Esophagus squamous epithelium (tissue), 4 donors: Measurements from ENCODE around the gene RAB17.

Experiments
- CTCF ChIP-seq, 6 experiments: fragments of 450-650 bp in 4 of 6; fragments of 200-600 bp in 2 of 6; sonication (generic) in 2 of 6; IDR thresholded peaks; one replicate each; pipeline ENCODE4 v1.5.1; 2016 to 2019; ENCODE audit warnings: antibody characterized with exemption in 6 of 6, mild to moderate bottlenecking in 4 of 6, moderate library complexity in 4 of 6
- POLR2A ChIP-seq, 4 donors: fragments of 450-650 bp; IDR thresholded peaks; one replicate each; pipeline ENCODE4 v1.6.1; 2017; ENCODE audit warnings: antibody characterized with exemption in 4 of 4, mild to moderate bottlenecking in 4 of 4, moderate library complexity in 3 of 4

GRCh38 chr2:237638176-237638575 is 47.6 kb upstream of the RAB17 start:
- TF ChIP-seq CTCF (IDR thresholded peaks at IDR 0.05) (no peak), POLR2A (IDR thresholded peaks at IDR 0.05) (no peak)
